Renal pelvis (tissue), 4 donors: Measurements from ENCODE around the gene MARCOL. TPM values are rescaled to one million over a fixed set of nuclear protein-coding genes. Genes with fewer than 3 reads are reported as not detected.
"Not testable (repeated sequence)": the region's sequence is repeated elsewhere in the genome, so short reads cannot be mapped to it uniquely, and the experiment has no call there.

Source experiments
- DNase-seq: peaks from one replicate; pipeline ENCODE4 v3.0.0-alpha.2; 2013
- polyA plus RNA-seq, 3 donors: library from polyadenylated mRNA; unstranded; fragments of 120-200 nt; gene quantifications; one replicate each; pipeline ENCODE4 v1.2.1, GENCODE V29; 2013; ENCODE audit not compliant: insufficient read length in 3 of 3

Gene MARCOL
- polyA plus RNA-seq, 3 donors, result not detected

- DNase-seq, result no peak
Observed at GRCh38 chr5:148267962-148268361, 29.6 kb downstream of the MARCOL start.

- DNase-seq, result no peak
Observed at GRCh38 chr5:148268566-148268965, 30.2 kb downstream of the MARCOL start, which contains the start of gene SPINK13. TSS of gene SPINK13 (plus strand) at chr5:148268794. CDS start at chr5:148270073, 1,279 bp downstream.

GRCh38 chr5:148275129-148275528 lies 36.8 kb downstream of the MARCOL start:
- DNase-seq, result not testable (repeated sequence)

GRCh38 chr5:148280893-148281292 lies 42.6 kb downstream of the MARCOL start:
- not testable (repeated sequence) for DNase-seq

GRCh38 chr5:148281336-148281735 lies 43.0 kb downstream of the MARCOL start:
- DNase-seq, result not testable (repeated sequence)

- no peak for DNase-seq
Observed at GRCh38 chr5:148290271-148291195, 52.2 kb downstream of the MARCOL start.

Other genes with a start within 250 kb of the MARCOL start
- gene SPINK5, start 174.5 kb upstream of the MARCOL start, polyA plus RNA-seq, result under 1 TPM; 0.42 to 0.47 (median 0.43) TPM
- not detected for gene SPINK14, start 70.0 kb upstream of the MARCOL start, polyA plus RNA-seq
- not detected for gene SPINK6, start 35.5 kb upstream of the MARCOL start, polyA plus RNA-seq
- gene SPINK13, start 30.3 kb downstream of the MARCOL start, polyA plus RNA-seq, result under 1 TPM; 0.40 to 0.91 (median 0.81) TPM
- gene SPINK7, start 73.9 kb downstream of the MARCOL start, polyA plus RNA-seq, result under 1 TPM; 0.13 to 0.82 (median 0.37) TPM
- under 1 TPM in 1 of 3 donors, not detected in 2; 0.14 TPM for gene SPINK9, start 97.0 kb downstream of the MARCOL start, polyA plus RNA-seq
- 10 to 100 TPM; 39.8 to 57.6 (median 46.3) TPM for gene FBXO38, start 145.4 kb downstream of the MARCOL start, polyA plus RNA-seq